NAMALWA (cell line): ENCODE measurements around the gene NNT.
"Not testable (repeated sequence)": the region's sequence is repeated elsewhere in the genome, so short reads cannot be mapped to it uniquely, and the experiment has no call there.

Experiments used
- DNase-seq: peaks from one replicate; pipeline ENCODE4 v3.0.0-alpha.2; 2015; ENCODE audit warnings: low spot score

The NNT gene

DNA sequence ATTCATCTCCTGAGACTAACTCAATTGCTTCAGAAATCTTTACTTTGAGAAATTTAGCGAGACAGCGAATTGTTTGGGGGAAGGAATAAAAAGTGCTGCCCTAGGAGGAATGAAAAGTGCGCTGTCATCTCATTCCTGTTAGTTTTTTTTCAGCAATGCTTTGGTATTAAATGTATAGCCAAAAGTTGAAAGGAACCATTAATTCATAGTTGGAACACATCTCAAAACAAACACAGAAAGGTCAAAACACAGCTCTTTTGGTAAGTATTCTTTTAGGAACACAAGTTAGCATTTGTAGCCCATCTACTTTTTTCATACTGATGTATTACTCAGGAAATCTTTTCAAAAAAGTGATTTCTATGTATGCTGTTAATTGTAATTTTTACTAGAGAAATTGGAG is 109.1 kb downstream of the NNT start:
- no peak for DNase-seq

DNA sequence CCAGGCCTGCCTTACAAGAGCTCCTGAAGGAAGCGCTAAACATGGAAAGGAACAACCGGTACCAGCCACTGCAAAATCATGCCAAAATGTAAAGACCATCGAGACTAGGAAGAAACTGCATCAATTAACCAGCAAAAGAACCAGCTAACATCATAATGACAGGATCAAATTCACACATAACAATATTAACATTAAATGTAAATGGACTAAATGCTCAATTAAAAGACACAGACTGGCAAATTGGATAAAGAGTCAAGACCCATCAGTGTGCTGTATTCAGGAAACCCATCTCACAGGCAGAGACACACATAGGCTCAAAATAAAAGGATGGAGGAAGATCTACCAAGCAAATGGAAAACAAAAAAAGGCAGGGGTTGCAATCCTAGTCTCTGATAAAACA is 116.8 kb downstream of the NNT start:
- DNase-seq, result not testable (repeated sequence)

DNA sequence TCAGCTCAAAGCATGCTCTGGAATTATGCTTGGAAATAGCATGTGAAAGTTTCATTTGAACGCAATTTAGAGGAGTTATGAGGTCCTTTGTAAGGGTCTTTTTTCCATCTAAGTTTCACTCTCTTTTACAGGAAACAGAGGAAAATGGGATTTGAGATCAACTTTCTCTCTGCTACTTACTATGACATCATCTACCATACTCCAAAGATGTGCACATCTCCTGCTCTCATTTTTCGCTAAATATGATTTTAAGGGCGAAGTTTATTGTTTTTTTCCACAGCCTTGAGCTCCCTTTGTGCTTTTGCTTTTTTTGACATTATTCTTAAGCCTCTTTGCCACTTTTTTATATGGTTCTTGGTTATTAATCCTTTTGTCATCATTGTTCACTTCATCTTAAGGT is 125.6 kb downstream of the NNT start:
- DNase-seq, result no peak

DNA sequence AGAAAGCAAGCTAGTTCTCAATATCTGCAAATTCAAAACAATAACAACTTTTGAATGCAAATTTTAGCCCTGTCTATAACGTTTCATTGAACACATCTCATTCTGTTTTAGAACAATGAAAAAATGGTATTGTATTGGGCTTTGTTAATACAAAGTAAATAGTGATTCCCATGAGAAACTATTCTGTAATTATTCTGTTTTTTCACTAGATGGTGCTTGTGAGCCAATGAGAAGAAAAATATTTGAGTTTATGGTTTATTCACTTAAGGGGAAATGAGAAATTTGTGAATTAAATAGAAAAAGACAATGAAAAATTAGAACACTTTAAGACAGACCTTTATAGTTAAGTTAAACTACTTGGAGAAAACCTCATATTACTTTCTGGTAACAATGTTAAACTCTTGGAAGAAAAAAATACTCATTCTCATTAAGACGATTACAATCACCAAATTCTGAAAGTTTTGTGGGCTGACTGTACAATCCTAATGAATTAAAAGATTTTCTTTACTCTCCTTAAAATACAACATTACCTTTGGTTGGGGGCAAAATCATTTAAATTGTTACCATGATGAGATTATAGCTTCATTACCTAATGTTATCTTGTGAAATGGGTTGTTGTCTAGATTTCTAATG is 127.0 kb downstream of the NNT start:
- DNase-seq, result peak; percentile 53

DNA sequence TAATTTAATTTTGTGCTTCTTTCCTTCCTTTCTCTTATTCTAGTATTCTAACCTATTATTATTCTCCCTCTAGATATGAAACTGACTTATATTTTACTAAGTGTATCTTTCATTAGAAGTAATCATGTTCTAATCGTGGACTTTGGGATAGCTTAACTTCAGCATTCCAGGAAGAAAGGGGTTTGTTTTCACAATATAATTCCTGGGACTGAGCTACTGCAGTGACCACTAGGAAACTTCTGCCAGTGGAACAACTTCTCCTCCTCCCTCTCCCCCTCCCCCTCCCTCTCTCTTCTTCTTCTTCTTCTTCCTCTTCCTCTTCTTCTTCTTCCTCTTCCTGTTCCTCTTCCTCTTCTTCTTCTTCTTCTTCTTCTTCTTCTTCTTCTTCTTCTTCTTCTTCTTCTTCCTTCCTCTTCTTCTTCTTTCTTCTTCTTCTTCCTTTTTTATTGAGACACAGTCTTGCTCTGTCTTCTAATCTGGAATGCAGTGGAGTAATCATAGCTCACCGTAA is 127.9 kb downstream of the NNT start:
- no peak for DNase-seq

DNA sequence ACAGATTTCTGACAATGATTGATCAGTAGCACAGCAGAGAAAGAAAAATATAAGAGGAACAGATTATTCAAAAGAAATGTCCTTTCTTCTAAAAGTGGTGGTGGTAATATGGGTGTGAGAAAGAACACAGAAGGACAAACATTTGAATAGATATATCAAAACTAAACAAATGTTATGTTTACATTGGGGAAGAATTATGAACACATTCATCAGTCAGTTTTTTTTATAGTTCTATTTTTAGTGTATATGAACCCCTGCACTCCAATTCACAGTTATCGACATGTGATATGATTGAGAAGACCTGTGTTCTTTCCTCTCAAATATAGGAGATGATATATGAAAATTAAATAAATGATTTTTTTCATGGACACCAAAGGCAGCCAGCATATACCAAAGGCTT is 128.6 kb downstream of the NNT start:
- no peak for DNase-seq

DNA sequence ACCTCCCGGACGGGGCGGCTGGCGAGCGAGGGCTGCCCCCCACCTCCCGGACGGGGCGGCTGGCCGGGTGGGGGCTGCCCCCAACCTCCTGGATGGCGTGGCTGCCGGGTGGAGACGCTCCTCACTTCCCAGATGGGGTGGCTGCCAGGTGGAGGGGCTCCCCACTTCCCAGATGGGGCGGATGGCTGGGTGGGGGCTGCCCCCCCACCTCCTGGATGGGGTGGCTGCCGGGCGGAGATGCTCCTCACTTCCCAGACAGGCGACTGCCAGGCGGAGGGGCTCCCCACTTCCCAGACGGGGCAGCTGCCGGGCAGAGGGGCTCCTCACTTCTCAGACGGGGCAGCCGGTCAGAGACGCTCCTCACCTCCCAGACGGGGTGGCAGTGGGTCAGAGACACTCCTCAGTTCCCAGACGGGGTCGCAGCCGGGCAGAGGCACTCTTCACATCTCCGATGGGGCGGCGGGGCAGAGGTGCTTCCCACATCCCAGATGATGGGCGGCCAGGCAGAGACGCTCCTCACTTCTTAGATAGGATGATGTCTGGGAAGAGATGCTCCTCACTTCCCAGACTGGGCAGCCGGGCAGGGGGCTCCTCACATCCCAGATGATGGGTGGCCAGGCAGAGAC is 143.1 kb downstream of the NNT start:
- DNase-seq, result not testable (repeated sequence)

DNA sequence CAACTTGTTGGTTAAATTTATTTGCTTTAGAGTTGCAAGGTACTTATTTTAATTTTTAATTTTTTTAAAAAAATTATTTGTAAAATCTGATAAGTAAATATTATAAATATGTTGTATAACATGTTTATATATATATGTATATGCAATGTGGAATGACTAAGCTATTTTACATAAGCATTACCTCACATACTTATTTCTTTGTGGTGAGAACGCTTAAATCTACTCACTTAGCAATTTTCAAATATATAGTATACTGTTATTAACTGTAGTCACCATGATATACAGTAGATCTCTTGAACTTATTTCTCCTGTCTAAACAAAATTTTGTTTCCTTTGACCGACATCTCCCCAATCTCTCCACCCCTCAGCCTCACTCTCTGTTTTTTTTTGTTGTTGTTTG is 147.8 kb downstream of the NNT start:
- DNase-seq, result no peak

DNA sequence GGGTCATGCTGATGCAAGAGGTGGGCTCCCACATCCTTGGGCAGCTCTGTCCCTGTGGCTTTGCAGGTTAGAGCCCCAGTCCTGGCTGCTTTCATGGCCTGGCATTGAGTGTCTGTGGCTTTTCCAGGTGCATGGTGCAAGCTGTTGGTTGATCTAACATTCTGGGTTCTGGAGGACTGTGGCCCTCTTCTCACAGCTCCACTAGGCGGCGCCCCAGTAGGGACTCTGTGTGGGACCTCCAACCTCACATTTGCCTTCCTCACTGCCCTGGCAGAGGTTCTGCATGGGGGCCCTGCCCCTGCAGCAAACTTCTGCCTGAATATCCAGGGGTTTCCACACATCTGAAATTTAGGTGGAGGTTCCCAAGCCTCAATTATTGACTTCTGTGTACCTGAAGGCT is 150.1 kb downstream of the NNT start:
- DNase-seq, result peak; percentile 47
